AG10803 (cell line): ENCODE results near the gene UBALD2.
"Not testable (repeated sequence)": the region's sequence is repeated elsewhere in the genome, so short reads cannot be mapped to it uniquely, and the experiment has no call there.

Source experiments
- DNase-seq: peaks from one replicate; pipeline ENCODE4 v3.0.0; 2010; ENCODE audit warnings: low read depth
- H3K4me3 ChIP-seq: 2 replicates; pipeline ENCODE4 v1.5.1; 2011; ENCODE audit warnings: mild to moderate bottlenecking, low read length, control low read depth
- TF ChIP-seq, protein P1 (sequence below): conservative IDR thresholded peaks from 2 replicates; pipeline ENCODE4 v1.5.1; 2011; ENCODE audit warnings: mild to moderate bottlenecking, low read length, control low read depth, inconsistent platforms

Gene UBALD2

DNA sequence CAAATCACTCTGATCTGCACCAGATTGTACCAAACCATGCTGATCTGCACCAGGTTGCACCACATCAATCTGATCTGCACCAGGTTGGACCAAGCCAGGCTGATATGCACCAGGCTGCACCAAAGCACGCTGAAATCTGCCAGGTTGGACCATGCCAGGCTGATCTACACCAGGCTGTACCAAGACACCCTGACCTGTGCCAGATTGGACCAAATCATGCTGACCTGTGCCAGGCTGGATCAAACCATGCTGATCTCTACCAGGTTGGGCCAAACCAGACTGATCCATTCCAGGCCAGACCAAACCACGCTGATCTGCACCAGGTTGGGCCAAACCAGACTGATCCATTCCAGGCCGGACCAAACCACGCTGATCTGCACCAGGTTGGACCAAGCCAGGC is 27.4 kb downstream of the UBALD2 start:
- DNase-seq: no peak
- TF ChIP-seq, protein P1, sequence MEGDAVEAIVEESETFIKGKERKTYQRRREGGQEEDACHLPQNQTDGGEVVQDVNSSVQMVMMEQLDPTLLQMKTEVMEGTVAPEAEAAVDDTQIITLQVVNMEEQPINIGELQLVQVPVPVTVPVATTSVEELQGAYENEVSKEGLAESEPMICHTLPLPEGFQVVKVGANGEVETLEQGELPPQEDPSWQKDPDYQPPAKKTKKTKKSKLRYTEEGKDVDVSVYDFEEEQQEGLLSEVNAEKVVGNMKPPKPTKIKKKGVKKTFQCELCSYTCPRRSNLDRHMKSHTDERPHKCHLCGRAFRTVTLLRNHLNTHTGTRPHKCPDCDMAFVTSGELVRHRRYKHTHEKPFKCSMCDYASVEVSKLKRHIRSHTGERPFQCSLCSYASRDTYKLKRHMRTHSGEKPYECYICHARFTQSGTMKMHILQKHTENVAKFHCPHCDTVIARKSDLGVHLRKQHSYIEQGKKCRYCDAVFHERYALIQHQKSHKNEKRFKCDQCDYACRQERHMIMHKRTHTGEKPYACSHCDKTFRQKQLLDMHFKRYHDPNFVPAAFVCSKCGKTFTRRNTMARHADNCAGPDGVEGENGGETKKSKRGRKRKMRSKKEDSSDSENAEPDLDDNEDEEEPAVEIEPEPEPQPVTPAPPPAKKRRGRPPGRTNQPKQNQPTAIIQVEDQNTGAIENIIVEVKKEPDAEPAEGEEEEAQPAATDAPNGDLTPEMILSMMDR: no peak
- H3K4me3 ChIP-seq: no peak overlapping the region

DNA sequence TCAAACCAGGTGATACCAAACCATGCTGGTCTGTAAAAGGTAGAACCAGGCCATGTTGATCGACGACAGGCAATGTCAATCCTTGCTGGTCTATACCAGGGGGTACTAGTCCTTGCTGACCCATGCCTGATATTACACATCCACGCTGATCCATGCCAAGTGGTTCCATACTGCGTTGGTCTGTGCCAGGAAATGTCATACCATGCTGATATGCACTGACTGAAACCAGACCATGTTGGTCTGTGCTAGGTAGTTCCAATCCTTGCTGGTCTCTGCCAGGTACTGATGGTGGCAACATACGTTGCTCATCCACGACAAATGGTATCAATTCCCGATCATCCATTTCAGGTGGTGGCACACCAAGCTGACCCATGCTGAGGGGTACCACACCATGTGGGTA is 28.0 kb downstream of the UBALD2 start:
- TF ChIP-seq, protein P1: no peak
- no peak for DNase-seq
- no peak overlapping the region for H3K4me3 ChIP-seq

DNA sequence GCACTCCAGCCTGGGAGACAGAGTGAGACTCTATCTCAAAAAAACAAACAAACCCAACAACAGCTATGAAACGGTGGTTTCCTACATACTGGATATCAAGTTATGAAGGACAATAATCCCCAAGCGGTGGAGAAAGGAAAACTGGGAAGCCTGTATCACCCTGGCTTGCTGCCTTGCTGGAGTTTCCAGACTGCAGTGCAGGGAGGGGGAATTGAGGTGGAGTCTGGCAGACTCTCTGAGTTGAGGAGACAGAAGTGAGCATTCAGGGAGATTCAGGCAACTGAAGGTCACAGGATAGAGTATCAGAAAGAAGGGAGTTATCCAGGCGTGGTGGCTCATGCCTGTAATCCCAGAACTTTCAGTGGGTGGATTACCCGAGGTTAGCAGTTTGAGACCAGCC is 31.0 kb downstream of the UBALD2 start:
- TF ChIP-seq, protein P1: no peak
- no peak overlapping the region for H3K4me3 ChIP-seq
- DNase-seq: no peak

DNA sequence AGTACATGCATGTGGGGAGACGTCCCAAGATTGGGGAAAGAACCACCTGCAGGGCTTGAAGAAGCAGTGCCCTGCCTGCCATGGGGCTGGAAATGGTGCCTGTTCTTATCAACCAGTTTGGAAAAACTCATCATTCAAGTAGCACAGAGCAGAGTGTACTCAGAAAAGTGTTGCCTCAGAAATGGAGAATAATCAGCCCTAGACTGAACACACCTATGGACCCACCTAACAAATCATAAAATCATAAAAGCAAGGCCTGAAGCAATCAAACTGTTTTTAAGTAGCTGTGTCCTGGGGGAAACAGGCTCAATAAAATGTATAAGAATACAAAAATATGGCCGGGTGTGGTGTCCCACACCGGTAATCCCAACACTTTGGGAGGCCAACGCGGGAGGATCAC is 31.7 kb downstream of the UBALD2 start:
- DNase-seq: no peak
- TF ChIP-seq, protein P1: no peak
- no peak overlapping the region for H3K4me3 ChIP-seq

DNA sequence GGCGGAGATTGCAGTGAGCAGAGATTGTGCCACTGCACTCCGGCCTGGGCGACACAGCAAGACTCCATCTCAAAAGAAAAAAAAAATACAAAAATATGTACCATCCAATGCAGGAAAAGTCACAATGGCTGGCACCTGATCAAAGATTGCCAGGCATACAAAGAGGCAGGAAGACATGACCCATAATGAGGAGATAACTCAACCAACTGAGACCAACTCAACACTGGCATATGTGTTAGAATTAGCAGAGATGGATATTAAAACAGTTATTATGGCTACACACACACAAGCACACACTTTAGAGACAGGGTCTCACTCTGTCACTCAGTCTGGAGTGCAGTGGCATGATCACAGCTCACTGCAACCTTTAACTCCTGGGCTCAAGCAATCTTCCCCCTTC is 32.3 kb downstream of the UBALD2 start:
- TF ChIP-seq, protein P1: no peak
- DNase-seq: no peak
- H3K4me3 ChIP-seq: no peak overlapping the region

DNA sequence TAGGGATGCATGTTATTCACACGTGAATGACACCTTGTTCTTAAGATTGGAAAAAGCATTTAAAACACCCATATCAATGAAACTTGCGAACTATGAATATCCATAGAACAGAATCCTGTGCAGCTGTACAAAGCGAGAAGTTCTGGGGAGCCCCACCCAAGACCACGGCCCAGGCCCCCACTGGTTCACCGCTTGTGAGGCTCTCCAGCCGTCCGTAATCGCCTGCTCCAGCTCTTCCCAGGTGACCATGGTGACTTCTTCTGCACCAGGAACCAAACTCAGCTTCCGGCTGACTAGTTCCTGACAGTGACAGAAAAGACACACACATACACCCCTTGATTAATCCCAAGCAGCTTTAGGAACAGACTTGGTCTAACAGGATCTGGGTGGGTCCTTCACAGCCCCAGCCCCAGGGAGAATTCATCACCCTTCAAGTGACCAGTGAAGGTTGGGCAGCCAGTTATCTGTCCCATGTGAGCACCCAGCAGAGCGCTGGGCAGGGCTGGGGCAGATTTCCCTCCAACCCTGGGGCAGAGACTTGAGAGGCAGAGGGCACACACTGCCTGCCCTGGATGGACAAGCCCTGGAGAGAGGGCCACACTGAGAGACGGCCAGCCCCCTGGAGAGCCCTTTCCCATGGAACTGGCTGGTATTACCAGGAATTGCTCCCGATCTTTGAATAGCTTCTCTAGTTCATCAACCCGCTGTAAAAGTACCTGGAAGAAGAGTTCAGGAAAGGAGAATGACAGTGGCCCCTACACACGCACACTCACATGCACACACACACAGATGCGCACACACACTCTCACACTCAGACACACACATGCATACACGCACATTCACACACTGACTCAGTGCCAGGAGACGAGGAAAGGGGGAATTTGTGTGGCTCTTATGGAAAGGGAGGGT is 39.3 kb downstream of the UBALD2 start:
- no peak overlapping the region for H3K4me3 ChIP-seq
- TF ChIP-seq, protein P1: no peak
- DNase-seq: no peak

DNA sequence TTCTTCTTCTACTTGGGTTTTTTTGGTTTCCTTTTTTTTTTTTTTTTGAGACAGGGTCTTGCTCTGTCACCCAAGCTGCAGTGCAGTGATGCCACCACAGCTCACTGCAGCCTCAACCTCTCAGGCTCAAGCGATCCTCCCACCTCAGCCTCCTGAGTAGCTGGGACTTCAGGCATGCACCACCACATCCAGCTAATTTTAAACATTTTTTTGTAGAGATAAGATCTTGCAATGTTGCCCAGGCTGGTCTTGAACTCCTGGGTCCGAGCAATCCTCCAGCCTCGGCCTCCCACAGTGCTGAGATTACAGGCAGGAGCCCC is 39.9 kb downstream of the UBALD2 start:
- not testable (repeated sequence) for H3K4me3 ChIP-seq, DNase-seq
